ENCODE measurements around the gene IL2RA. TPM values are rescaled to one million over a fixed set of nuclear protein-coding genes. Genes with fewer than 3 reads are reported as not detected.
A peak's percentile ranks its signal among the peaks of the same experiment; 100 is the strongest.

Gene IL2RA
- total and polyA plus RNA-seq, 7 donors, result 0.08 to 1.8 (median 0.20) TPM

DNA sequence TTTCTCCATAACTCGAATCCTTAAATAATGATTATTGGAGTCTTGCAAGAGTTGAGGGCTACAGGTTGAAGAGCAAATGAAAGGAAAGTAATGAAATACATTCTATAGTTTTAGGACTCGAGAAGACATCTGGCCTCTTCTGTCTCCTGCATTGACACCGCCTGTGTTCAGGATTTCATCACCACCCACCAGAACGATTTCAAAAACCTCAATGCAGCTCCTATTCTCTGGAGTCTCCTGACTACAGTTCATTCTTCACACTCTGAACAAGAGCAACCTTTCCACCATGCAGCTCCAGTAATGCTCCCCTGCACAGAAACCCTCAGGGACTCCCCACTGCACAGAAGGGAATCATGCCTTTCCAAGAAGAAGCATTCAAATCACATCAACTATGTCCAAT, 90.3 kb downstream of the IL2RA start:
- ATAC-seq, result no peak
- DNase-seq, result no peak
- H3K9me3 ChIP-seq, result no peaks in the 10 kb centered on the region
- TF ChIP-seq, protein P1, sequence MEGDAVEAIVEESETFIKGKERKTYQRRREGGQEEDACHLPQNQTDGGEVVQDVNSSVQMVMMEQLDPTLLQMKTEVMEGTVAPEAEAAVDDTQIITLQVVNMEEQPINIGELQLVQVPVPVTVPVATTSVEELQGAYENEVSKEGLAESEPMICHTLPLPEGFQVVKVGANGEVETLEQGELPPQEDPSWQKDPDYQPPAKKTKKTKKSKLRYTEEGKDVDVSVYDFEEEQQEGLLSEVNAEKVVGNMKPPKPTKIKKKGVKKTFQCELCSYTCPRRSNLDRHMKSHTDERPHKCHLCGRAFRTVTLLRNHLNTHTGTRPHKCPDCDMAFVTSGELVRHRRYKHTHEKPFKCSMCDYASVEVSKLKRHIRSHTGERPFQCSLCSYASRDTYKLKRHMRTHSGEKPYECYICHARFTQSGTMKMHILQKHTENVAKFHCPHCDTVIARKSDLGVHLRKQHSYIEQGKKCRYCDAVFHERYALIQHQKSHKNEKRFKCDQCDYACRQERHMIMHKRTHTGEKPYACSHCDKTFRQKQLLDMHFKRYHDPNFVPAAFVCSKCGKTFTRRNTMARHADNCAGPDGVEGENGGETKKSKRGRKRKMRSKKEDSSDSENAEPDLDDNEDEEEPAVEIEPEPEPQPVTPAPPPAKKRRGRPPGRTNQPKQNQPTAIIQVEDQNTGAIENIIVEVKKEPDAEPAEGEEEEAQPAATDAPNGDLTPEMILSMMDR (IDR thresholded peaks at IDR 0.05), result no peak
- no peaks in the 10 kb centered on the region for H3K27me3 ChIP-seq (ENCODE audit: insufficient read depth in 3 of 3, low read length in 2 of 3)
- intact Hi-C loops (cut with DNase I), result loop anchor here in 1 of 2 donors (10.0 kb wide), 1 partner anchor 157 kb away; the partner anchor contains the start of gene GDI2
- 55 to 64% (median 62%) methylated on average over 4 of the region's 4 CpGs for WGBS, 3 donors
- no peak overlapping the region for H3K4me3 ChIP-seq
- H3K27ac ChIP-seq, result no peak overlapping the region
- peaks cover 7% of the 10 kb centered on the region for H3K4me1 ChIP-seq
- H3K36me3 ChIP-seq (ENCODE audit: insufficient read depth in 1 of 2, low read depth in 1 of 2), result no peaks in the 10 kb centered on the region

DNA sequence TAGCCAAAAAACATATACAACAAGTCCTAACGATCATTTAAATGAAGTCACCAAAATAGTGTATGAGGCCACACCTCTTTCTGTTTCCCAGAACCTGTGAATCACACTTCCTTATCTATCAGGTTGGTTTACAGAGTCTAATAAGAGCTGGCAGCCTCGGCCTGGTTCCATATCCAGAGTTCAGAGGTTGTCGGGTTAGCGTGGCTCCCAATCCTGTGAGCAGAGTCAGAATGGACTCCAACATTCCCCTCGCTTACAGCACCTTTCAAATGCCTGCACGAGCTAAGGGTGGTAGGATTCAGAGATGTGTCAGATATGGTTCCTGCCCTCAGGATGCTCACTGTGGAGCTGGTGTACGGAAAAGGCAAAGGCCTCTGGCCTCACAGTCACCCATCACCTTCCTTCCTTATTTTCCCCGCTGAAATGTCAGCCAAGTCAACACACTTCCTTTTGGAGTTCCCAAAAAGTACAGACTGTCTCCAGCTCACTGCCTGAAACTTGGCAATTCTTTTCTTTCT, 90.8 kb downstream of the IL2RA start:
- no peak overlapping the region for H3K4me3 ChIP-seq
- intact Hi-C loops (cut with DNase I), result loop anchor here in 1 of 2 donors (10.0 kb wide), 1 partner anchor 157 kb away; the partner anchor contains the start of gene GDI2
- H3K4me1 ChIP-seq, result peaks cover 7% of the 10 kb centered on the region
- no peaks in the 10 kb centered on the region for H3K36me3 ChIP-seq (ENCODE audit: insufficient read depth in 1 of 2, low read depth in 1 of 2)
- no peak for DNase-seq
- H3K27ac ChIP-seq, result peak overlapping the region; percentile 25
- H3K27me3 ChIP-seq (ENCODE audit: insufficient read depth in 3 of 3, low read length in 2 of 3), result no peaks in the 10 kb centered on the region
- WGBS, 3 donors, result 69 to 86% (median 69%) methylated on average over 8 of the region's 8 CpGs
- H3K9me3 ChIP-seq, result no peaks in the 10 kb centered on the region
- TF ChIP-seq, protein P1 (IDR thresholded peaks at IDR 0.05), result no peak
- peak in 3 of 4 donors; percentile 30 to 50 (median 37) for ATAC-seq

DNA sequence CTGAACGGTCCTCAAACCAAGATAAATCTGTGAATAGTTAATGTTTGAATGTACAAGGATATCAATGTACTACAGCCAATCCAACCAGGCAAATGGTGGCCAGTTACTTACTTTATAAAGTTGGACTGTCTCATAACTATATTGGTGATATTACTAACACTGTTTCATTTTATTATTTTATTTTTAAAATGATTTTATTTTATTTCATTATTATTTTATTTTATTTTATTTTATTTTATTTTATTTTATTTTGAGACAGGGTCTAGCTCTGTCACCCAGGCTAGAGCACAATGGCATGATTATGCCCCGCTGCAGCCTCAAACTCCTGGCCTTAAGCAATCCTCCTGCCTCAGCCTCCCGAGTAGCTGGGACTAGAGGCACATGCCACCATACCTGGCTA, 91.6 kb downstream of the IL2RA start:
- Histone ChIP-seq H3K36me3 (ENCODE audit: insufficient read depth in 1 of 2, low read depth in 1 of 2) (peaks cover 0 to 7% of the 10 kb centered on the region in 2 donors), H3K4me3 (no peak overlapping the region), H3K27ac (peak overlapping the region; percentile 25), H3K9me3 (no peaks in the 10 kb centered on the region), H3K27me3 (ENCODE audit: insufficient read depth in 3 of 3, low read length in 2 of 3) (no peaks in the 10 kb centered on the region), H3K4me1 (peaks cover 5% of the 10 kb centered on the region)
- ATAC-seq (no peak), DNase-seq (no peak)
- intact Hi-C loops (cut with DNase I), result loop anchor here in 1 of 2 donors (10.0 kb wide), 1 partner anchor 156 kb away; the partner anchor contains the start of gene GDI2
- TF ChIP-seq, protein P1 (IDR thresholded peaks at IDR 0.05), result no peak
- WGBS, 3 donors, result 95 to 97% (median 95%) methylated on average over 3 of the region's 3 CpGs

DNA sequence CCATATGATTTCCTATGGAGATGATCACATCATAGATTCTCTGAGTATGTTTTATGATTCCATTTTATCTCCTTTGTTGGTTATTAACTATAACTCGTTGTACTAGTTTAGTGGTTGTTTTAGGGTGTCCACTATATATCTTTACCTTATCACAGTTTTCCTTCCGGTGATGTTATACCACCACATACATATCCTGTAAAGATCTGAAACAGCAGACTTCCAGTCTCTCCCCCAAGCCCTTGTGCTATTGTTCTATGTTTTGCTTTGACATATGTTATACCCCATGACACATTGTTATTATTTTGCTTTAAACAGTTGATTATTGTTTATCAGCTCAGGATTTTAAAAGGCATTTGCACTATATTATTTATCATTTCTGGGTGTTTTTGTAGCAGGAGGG, 92.1 kb downstream of the IL2RA start:
- no peak overlapping the region for H3K27ac ChIP-seq
- TF ChIP-seq, protein P1 (IDR thresholded peaks at IDR 0.05), result no peak
- no peaks in the 10 kb centered on the region for H3K9me3 ChIP-seq
- DNase-seq (no peak), ATAC-seq (no peak)
- 88 to 96% (median 93%) methylated on average over 2 of the region's 2 CpGs for WGBS, 3 donors
- H3K36me3 ChIP-seq (ENCODE audit: insufficient read depth in 1 of 2, low read depth in 1 of 2), result peaks cover 0 to 10% of the 10 kb centered on the region in 2 donors
- H3K27me3 ChIP-seq (ENCODE audit: insufficient read depth in 3 of 3, low read length in 2 of 3), result no peaks in the 10 kb centered on the region
- no peak overlapping the region for H3K4me3 ChIP-seq
- intact Hi-C loops (cut with DNase I), result loop anchor here in 1 of 2 donors (10.0 kb wide), 1 partner anchor 155 kb away; the partner anchor contains the start of gene GDI2
- H3K4me1 ChIP-seq, result peaks cover under 1% of the 10 kb centered on the region

All from psoas muscle (tissue), 8 donors.